ENCODE results near the gene ROR2. TPM values are rescaled to one million over a fixed set of nuclear protein-coding genes. Genes with fewer than 3 reads are reported as not detected.

ROR2 gene
- total and polyA plus RNA-seq, 2 of the 13 experiments (the other 11 are each of a cell fraction or from before 2014, with no cell fraction given), result not detected

DNA sequence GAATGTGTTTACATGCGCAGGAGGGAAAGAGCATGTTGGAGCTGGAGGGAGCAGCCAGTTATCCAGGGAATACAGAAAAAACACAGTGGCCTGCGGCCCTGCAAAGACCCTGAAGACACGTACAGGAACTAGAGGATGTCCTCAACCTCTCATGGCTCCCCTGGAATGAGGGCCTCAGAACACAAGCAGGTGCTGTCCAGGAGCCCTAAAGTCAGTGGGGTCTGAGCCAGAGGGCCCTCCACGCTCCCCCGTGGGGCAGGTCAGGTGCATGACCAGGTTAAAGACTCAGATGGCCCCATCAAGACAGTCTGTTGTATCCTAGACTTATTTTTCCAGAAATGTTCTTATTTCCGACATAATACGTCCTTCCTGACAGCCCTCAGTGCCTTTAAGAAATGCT is 106.9 kb downstream of the ROR2 start:
- DNase-seq (ENCODE audit: low spot score), result no peak
- CTCF ChIA-PET (ENCODE audit: low intra/inter-chr PET ratio, low total read pairs), result no interaction called here
- intact Hi-C loops (cut with micrococcal nuclease; ENCODE audit: unreplicated experiment) (no loop called here), in situ Hi-C loops (cut with HindIII; ENCODE audit: extremely low pct_ligation_motif_present, low pct_unique_long_range_greater_than_20kb) (no loop called here)
- no peak overlapping the region for H3K27ac ChIP-seq (ENCODE audit: extremely low read length, insufficient read depth, low read length)
- H3K36me3 ChIP-seq (replicated peaks in 1 of 2; ENCODE audit: control insufficient read depth in 1 of 2, insufficient read depth in 2 of 2, low read length in 2 of 2), result no peaks in the 10 kb centered on the region
- H3K9me3 ChIP-seq (ENCODE audit: low read length), result no peaks in the 10 kb centered on the region
- H3K4me1 ChIP-seq (ENCODE audit: insufficient read depth, low read length), result no peaks in the 10 kb centered on the region
- no peaks in the 10 kb centered on the region for H4K20me1 ChIP-seq (ENCODE audit: insufficient read depth, low read length)
- no peak overlapping the region for H2AFZ ChIP-seq (ENCODE audit: low read length)
- no peaks in the 10 kb centered on the region for H3K79me2 ChIP-seq (ENCODE audit: insufficient read depth, low read length)
- peaks cover 2 to 77% of the 10 kb centered on the region in 2 experiments; a peak in 4 of 5 replicates for H3K27me3 ChIP-seq (ENCODE audit: control insufficient read depth in 1 of 2, insufficient read depth in 2 of 2, low read length in 2 of 2)
- H3K4me2 ChIP-seq (ENCODE audit: low read depth, low read length), result no peak overlapping the region
- FAIRE-seq, result no peak
- no peak for ATAC-seq
- POLR2A ChIA-PET, result no interaction called here
- no TSS peak for BruUV-seq (replicated peaks)
- no peak overlapping the region for H3K9ac ChIP-seq (ENCODE audit: insufficient read depth, low read depth, low read length)
- WGBS (ENCODE audit: low lambda C conversion rate), result 36% methylated on average over 5 of the region's 7 CpGs
- H3K4me3 ChIP-seq (replicated peaks in 1 of 3; ENCODE audit: insufficient read depth in 1 of 3, low read depth in 2 of 3, low read length in 3 of 3), result no peak overlapping the region
- TF ChIP-seq, protein P1, sequence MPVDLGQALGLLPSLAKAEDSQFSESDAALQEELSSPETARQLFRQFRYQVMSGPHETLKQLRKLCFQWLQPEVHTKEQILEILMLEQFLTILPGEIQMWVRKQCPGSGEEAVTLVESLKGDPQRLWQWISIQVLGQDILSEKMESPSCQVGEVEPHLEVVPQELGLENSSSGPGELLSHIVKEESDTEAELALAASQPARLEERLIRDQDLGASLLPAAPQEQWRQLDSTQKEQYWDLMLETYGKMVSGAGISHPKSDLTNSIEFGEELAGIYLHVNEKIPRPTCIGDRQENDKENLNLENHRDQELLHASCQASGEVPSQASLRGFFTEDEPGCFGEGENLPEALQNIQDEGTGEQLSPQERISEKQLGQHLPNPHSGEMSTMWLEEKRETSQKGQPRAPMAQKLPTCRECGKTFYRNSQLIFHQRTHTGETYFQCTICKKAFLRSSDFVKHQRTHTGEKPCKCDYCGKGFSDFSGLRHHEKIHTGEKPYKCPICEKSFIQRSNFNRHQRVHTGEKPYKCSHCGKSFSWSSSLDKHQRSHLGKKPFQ (CRISPR knock-in tag; IDR thresholded peaks at IDR 0.05; ENCODE audit: insufficient replicate concordance), result no peak
- TF ChIP-seq, protein P2, sequence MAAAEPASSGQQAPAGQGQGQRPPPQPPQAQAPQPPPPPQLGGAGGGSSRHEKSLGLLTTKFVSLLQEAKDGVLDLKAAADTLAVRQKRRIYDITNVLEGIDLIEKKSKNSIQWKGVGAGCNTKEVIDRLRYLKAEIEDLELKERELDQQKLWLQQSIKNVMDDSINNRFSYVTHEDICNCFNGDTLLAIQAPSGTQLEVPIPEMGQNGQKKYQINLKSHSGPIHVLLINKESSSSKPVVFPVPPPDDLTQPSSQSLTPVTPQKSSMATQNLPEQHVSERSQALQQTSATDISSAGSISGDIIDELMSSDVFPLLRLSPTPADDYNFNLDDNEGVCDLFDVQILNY (CRISPR knock-in tag; conservative IDR thresholded peaks at IDR 0.05), result no peak
- TF ChIP-seq ATF7 (IDR thresholded peaks at IDR 0.05), result no peak
- TF ChIP-seq ATF7 (CRISPR knock-in tag; IDR thresholded peaks at IDR 0.05), result no peak
- TF ChIP-seq ZNF792 (CRISPR knock-in tag; IDR thresholded peaks at IDR 0.05), result no peak
- TF ChIP-seq RFX1 (IDR thresholded peaks at IDR 0.05), result no peak
- TF ChIP-seq, protein P3, sequence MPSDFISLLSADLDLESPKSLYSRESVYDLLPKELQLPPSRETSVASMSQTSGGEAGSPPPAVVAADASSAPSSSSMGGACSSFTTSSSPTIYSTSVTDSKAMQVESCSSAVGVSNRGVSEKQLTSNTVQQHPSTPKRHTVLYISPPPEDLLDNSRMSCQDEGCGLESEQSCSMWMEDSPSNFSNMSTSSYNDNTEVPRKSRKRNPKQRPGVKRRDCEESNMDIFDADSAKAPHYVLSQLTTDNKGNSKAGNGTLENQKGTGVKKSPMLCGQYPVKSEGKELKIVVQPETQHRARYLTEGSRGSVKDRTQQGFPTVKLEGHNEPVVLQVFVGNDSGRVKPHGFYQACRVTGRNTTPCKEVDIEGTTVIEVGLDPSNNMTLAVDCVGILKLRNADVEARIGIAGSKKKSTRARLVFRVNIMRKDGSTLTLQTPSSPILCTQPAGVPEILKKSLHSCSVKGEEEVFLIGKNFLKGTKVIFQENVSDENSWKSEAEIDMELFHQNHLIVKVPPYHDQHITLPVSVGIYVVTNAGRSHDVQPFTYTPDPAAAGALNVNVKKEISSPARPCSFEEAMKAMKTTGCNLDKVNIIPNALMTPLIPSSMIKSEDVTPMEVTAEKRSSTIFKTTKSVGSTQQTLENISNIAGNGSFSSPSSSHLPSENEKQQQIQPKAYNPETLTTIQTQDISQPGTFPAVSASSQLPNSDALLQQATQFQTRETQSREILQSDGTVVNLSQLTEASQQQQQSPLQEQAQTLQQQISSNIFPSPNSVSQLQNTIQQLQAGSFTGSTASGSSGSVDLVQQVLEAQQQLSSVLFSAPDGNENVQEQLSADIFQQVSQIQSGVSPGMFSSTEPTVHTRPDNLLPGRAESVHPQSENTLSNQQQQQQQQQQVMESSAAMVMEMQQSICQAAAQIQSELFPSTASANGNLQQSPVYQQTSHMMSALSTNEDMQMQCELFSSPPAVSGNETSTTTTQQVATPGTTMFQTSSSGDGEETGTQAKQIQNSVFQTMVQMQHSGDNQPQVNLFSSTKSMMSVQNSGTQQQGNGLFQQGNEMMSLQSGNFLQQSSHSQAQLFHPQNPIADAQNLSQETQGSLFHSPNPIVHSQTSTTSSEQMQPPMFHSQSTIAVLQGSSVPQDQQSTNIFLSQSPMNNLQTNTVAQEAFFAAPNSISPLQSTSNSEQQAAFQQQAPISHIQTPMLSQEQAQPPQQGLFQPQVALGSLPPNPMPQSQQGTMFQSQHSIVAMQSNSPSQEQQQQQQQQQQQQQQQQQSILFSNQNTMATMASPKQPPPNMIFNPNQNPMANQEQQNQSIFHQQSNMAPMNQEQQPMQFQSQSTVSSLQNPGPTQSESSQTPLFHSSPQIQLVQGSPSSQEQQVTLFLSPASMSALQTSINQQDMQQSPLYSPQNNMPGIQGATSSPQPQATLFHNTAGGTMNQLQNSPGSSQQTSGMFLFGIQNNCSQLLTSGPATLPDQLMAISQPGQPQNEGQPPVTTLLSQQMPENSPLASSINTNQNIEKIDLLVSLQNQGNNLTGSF (CRISPR knock-in tag; IDR thresholded peaks at IDR 0.05), result no peak
- TF ChIP-seq PHF8 (CRISPR knock-in tag; IDR thresholded peaks at IDR 0.05), result no peak
- TF ChIP-seq, protein P4, sequence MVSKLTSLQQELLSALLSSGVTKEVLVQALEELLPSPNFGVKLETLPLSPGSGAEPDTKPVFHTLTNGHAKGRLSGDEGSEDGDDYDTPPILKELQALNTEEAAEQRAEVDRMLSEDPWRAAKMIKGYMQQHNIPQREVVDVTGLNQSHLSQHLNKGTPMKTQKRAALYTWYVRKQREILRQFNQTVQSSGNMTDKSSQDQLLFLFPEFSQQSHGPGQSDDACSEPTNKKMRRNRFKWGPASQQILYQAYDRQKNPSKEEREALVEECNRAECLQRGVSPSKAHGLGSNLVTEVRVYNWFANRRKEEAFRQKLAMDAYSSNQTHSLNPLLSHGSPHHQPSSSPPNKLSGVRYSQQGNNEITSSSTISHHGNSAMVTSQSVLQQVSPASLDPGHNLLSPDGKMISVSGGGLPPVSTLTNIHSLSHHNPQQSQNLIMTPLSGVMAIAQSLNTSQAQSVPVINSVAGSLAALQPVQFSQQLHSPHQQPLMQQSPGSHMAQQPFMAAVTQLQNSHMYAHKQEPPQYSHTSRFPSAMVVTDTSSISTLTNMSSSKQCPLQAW (CRISPR knock-in tag; IDR thresholded peaks at IDR 0.05), result no peak
- TF ChIP-seq, protein P5, sequence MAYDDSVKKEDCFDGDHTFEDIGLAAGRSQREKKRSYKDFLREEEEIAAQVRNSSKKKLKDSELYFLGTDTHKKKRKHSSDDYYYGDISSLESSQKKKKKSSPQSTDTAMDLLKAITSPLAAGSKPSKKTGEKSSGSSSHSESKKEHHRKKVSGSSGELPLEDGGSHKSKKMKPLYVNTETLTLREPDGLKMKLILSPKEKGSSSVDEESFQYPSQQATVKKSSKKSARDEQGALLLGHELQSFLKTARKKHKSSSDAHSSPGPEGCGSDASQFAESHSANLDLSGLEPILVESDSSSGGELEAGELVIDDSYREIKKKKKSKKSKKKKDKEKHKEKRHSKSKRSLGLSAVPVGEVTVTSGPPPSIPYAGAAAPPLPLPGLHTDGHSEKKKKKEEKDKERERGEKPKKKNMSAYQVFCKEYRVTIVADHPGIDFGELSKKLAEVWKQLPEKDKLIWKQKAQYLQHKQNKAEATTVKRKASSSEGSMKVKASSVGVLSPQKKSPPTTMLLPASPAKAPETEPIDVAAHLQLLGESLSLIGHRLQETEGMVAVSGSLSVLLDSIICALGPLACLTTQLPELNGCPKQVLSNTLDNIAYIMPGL (CRISPR knock-in tag; IDR thresholded peaks at IDR 0.05; ENCODE audit: borderline replicate concordance in 1 of 2, low read depth in 1 of 2), result no peak
- TF ChIP-seq PPARG (CRISPR knock-in tag; conservative IDR thresholded peaks at IDR 0.05), result no peak
- no peak for TF ChIP-seq HNRNPL (IDR thresholded peaks at IDR 0.05; ENCODE audit: low read depth, low read length)
- no peak for TF ChIP-seq TAF1 (CRISPR knock-in tag; IDR thresholded peaks at IDR 0.05)
- no peak for TF ChIP-seq KLF16 (CRISPR knock-in tag; IDR thresholded peaks at IDR 0.05)
- no peak for TF ChIP-seq ZZZ3 (CRISPR knock-in tag; IDR thresholded peaks at IDR 0.05; ENCODE audit: borderline replicate concordance)
